ENCODE results near the gene LIPC.

LIPC gene

DNA sequence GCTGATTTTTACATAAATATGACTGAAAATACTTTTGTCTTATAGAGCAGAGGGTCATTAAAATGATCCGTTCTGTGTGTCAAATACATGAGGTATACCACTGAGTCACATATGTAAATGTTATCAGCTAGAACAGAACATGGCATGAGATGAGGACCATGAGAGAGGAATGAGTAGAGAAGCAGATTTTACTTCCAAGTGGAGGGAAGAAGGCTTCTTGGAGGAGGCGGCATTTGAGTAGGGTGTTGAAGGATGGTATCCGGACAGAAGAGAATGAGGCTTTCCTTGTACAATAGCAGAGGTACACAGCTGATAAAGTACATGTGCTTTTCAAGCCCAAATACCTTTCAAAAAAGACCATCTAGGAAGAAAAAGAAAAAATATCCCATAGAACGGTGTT lies 4.8 kb downstream of the LIPC start:
- DNase-seq (ENCODE audit: low spot score): no peak

DNA sequence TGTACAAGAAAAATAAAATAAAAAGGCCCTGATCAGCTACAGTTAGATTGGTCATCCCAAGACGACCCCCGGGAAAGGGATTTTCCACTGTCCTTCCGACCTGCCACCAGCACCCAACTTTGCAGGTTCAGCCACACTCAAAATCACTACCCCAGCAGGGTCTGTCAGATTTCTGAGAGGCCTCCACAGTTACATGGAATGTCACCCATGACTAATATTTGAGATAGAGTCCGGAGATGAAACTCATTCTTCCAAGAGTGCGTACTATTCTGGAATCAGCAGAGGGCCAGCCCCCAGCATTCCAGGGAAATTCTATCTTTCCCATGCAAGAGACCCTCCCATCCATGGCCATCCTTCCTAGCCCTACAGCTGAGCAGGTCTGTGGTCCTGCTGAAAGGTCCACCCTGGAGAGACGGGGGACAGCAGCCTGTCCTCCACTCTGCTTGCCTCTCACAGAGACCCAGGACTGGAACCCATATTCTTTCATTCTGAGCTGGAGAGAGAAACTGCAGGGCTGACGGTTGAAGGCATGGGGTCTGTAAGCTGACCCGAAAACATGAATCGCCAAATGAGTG lies 5.8 kb downstream of the LIPC start:
- DNase-seq (ENCODE audit: low spot score): no peak

DNA sequence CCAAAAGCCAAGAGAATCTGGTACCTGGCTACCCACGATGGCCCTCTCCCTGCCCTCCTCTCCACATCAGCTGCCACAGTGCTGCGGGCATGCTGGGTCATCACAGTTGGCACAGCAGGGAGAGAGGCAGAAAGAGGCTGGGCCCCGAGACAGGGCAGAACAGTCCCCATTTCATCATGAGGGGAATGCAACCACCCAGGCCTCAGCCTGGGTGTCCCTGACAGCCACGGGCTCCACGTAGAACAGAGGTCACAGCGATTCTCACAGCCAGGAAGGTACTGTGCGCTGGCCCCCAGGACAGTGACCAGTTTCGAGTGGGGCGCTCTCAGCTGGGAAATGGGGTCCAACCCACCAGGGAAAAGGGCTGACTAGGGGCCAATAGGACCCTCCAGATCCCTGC lies 6.3 kb downstream of the LIPC start:
- no peak for DNase-seq (ENCODE audit: low spot score)

DNA sequence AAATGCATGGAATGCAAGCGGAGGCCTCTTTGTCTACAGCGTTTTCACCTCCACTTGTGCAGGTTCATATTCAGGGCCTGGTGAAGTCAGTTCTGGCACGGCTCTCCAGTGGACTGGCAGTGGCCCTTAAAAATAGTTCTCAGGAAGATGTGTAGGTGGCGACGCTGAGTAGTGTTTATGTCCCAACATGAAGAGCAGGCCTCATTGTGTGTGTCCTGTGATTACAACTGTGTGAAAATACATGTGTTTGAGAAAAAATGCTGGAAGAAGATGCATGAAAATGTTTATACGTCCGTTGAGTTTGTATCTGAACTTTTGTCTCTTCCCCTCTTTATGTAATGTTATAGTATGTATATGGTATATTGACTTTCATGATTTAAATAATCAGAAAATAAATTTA lies 7.2 kb downstream of the LIPC start:
- DNase-seq (ENCODE audit: low spot score): no peak

DNA sequence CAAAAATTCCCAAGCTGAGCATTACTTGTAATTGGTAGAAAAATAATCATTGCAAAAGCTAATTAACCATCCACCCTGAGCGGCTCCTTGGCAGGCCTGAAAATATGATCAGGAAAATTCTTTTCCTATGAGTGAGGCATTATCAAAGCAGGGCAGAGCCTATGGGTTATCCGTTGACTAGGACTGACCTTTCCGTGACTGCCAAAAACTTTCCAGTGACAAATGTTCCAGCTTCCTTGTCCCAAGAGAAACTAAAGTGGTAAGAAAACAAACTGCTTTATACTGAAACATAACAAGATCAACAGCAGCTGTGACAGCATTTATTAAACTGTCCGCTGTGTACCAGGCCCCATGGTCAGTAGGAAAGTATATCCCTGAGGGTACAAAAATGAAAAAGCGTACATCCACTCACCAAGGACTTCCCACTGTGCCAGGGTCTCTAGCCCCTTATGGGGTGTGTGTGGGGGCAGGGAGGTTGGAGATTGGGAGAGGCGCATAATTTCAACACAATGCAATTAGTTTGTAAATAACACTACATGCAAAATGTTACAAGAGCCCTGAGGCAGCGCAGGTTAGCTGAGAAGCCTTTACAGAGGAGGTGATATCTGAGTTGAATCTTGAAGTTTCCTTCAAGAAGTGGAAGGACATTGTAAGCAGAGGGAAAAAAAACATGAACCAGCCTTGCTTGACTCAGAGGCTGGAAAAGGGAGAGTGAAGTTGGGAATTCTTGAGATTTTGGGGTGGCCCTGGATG lies 8.5 kb downstream of the LIPC start:
- DNase-seq (ENCODE audit: low spot score): peak; percentile 74

DNA sequence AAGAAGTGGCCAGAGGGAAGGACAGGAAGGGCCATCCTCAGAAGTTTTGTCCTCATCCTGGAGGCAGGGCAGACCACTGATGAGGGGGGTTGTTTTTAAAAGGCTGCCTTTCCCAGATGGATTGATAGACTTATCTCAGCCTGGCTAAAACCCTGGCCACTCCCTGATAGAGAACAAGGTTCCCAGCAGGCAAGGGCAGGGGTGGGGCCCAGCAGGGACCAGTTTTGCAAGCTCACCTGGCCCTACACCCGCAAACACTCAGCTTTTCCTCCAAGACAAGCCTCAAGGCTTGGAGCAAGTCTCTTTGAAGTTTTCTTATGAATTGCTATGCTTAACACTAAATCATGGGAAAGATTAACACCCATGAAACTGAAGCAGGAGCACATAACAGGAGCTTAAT lies 9.1 kb downstream of the LIPC start:
- DNase-seq (ENCODE audit: low spot score): no peak

DNA sequence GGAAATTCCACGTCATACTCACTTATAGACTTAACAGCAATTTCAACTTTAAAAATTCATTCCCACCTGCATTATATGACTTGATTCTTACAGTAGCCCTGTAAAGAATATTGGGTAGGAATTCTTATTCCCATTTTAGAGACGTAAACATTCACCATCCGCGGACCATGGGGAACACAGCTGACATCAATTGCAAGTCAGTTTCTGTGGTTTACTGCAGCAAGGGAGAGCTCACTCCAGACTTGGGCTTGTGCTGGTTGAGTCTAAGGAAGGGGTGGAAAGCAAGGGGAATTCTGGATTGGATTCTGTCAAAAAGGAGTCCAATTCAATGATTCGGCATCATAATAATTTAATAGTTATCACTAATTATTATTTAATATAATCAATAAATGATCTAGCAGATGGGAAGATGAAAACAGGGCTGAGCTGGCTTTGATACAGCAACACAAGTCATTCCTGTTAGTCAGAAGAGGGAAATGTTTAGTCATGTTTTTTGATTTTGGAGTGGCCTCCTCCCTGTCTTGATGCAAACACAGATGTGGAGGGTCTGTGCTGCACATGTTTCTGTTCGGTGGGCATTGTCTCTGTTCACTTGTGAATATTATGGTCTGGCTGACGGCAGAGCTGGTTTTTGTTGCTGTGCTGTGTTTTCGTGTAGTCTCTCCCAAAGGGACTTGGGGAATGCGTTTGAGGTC lies 9.7 kb downstream of the LIPC start:
- peak; percentile 65 for DNase-seq (ENCODE audit: low spot score)

DNA sequence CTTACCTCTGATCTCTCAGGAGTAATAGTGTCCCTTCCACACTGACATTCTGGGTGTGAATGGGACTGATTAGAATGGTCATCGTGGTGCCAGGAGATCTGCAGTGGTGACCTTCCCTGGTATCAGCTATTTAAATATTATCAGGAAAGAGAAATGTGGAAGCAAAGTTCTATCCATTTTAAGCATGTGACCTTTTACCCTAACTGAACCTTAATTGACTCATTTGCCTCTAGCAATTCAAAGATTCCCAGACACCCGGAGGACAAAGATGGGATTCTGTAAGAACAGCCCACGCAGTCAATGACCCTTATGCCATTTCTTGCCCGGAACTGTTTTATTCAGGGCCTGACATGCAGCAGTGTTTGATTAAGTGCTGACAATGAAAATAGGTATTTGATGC lies 10.3 kb downstream of the LIPC start:
- no peak for DNase-seq (ENCODE audit: low spot score)

DNA sequence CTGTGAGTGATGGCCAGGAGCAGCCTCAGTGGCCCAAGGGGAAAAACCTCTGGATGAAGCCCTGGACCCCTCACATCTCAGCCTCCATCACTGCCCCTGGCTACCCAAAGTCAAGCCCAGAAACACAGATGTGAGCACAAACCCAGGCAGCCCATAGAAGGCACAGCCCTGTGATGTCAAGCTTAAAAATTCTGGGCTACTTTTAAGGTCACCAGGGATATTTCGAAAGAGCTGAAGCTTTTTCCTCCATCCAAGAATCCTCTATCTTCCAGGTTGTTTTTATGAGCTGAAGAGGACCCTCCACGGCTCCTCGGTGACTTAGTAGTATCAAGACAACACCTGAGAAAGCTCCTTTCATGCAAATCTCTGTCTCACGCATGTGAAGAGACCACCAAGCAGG lies 11.5 kb downstream of the LIPC start:
- no peak for DNase-seq (ENCODE audit: low spot score)

DNA sequence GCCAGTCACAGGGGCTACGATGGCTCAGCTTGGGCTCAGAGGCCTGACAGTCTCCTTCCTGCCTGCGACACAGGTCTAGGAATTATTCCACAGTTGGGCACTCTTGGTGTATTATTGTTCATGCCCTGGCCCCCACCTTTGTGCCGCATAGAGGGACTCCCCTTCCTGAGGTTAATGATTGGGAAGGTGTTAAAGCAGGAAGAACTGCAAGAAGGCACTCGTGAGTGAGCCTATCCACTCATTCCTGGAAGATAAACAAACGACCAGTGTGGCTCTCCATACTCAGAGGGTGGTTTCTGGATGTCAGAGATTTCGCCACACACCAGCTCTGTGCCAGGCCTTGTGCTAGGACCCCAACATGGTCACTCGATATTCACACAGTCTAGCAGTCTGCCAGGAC lies 12.3 kb downstream of the LIPC start:
- DNase-seq (ENCODE audit: low spot score): no peak

DNA sequence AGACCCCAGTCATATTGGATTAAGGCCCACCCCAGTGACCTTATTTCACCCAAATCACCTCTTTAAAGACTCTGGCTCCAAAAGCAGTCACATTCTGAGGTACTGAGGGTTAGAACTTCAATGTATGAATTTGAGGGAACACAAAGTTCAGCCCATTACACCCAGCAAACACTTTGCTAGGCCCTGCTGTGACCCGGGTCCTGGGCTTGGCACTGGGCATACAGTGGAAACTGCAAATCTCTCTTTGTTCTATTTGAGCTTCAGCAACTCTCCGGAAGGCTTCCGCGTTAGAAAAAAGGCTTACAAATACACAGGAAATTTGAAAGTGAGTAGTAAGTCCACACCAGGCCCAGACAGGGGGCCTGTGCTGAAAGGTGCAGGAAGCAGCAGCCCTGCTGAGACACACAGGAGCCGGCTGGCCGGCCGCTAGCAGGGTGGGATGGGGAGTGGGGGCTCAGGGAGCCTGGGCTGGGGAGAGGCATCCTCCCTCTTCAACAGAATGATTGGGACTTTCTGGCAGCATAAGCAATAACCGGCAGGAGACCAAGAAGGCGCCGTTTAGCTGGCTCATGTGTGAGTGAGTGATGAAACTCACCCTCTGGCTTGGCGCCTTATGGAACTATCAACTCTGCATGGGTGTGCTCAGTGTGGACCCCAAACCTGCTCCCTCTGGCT lies 13.0 kb downstream of the LIPC start:
- DNase-seq (ENCODE audit: low spot score): peak; percentile 59

DNA sequence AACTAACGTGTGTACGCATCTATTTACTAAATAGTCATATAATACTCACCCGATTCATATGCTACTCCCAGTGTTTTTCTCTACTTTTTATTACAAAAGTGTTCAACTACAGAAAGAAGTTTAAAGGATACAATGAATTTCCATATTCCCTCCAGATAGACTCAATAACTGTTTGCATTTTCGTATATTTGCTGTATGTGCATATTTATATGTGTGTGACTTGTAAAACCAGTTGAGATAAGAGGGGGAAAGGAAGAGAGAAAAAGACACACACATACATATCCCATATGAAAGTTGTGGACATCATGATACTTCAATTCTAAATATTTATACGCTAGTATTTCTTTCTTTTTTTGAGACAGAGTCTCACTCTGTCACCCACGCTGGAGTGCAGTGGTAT lies 14.1 kb downstream of the LIPC start:
- no peak for DNase-seq (ENCODE audit: low spot score)

DNA sequence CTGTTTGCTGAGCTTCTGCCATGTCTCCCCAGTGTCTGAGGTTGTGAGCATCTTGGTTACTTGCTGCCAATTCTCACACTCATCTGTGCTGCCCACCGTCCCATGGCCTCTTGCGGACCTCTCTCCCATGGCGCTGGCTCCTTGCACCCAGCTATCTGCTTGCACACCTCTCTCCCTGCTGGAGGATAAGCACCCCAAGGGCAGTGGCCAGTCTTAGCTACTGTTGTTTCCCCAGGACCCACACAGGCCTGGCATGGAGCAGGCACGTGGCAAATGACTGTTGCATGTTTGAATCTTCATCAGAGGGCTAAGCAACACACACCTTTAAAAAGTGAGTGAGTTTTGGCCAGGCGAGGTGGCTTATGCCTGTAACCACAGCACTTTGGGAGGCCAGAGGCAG lies 14.7 kb downstream of the LIPC start:
- DNase-seq (ENCODE audit: low spot score): no peak

DNA sequence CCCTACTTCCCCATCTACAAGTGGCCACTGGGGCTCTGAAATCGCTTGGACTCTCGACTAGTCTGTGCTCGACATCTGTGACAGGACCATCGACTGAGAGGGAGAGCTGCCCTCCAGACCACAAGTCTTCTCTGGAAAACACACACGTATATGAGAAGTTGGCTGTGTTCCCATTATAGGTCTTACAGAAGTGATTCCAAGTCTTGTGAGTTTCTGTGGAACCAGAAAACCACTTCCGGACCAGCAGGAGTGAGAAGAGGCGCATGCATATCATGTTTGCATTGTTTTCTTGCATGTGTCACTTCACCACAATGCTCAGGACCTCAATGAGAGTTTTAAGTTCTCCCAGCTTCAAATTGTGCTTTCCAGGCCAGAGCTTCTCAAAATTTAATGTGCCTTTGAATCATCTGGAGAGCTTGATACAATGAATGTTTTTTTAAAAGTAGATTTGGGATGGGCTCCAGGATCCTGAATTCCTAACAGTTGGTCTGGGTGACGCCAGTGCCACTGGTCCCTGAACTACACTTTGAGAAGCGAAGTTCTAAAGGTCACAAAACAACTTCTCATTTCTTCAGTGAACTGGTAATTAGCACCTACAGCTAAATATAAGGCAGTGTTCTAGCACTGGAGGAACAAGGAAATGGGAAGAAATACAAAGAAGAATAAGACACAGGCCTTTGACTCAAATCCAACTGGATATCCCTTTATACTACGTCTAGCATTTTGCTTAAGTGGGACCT lies 15.7 kb downstream of the LIPC start:
- no peak for DNase-seq (ENCODE audit: low spot score)

DNA sequence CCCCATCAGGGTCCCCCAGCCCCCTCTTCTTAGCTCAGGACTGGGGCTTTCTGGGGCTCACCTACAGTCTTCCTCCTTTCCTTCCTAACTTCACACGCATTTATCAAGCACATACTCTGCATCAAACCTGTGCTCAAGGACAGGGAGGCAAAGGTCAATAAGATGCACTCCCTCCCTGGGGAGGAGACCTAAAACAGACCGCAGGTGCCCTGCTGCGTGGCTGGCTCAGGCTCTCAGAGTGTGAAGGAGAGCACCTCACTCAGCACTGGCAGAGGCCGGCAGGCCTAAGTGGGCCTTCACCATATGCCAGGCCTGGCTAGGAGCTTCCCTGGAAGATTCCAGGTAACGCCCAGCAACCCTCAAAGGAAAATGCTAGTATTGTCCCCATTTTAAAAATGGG lies 16.5 kb downstream of the LIPC start:
- no peak for DNase-seq (ENCODE audit: low spot score)

DNA sequence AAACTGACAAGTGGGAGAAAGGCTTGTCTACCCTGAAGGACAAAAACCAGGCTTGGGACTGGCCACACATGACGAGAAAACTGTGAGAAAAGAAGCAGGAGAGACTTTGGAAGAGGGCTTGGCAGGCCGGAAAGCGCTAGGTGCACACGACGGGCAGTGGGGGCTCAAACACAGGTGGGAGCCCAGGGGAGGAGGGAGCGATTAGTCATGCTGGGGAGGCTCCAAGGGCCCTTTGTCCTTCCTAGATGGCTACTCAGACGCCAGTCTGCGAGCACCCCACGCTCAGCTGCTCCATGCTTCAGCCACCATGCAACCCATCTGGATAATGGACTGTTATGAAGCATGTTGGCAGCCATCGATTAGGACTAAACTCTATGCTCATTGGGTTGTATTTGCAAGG lies 17.1 kb downstream of the LIPC start:
- DNase-seq (ENCODE audit: low spot score): no peak

DNA sequence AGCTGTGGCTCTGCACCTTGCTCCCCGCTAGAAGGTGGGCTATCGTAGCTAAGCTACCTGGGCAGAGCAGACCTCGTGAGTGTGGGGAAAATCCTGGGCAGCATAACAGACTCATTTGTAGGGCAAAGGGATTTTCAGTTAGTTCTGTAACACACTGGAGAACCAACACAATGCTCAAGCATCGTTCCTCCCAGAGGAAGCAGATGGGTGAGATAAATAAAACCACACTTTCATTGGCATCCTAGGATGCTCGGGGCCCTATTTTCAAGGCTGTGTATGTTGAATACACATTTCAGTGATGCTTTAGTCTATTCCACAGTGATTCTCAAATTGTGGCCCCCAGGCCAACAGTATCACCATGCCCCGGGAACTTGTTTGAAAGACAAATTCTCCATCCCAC lies 20.0 kb downstream of the LIPC start:
- no peak for DNase-seq (ENCODE audit: low spot score)

DNA sequence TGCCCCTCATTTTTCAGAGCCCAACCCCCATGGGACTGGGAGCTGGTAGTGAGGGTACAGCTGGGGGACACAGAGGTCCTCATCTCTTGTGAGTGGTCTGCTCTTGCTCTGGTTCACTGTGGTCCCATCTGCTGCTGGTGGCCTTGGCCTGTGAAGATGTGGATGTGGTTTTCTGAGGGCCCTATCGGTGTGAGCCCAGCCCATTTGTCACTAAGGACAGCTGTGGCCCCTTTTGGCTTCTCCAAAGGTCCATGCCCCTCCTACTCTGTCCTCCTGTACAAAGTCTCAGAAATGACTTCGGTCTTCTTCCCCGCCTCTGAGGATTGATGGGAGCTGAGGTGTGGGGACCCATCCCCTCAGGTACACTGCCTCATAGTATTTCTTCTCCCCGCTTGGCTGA lies 21.0 kb downstream of the LIPC start:
- no peak for DNase-seq (ENCODE audit: low spot score)

DNA sequence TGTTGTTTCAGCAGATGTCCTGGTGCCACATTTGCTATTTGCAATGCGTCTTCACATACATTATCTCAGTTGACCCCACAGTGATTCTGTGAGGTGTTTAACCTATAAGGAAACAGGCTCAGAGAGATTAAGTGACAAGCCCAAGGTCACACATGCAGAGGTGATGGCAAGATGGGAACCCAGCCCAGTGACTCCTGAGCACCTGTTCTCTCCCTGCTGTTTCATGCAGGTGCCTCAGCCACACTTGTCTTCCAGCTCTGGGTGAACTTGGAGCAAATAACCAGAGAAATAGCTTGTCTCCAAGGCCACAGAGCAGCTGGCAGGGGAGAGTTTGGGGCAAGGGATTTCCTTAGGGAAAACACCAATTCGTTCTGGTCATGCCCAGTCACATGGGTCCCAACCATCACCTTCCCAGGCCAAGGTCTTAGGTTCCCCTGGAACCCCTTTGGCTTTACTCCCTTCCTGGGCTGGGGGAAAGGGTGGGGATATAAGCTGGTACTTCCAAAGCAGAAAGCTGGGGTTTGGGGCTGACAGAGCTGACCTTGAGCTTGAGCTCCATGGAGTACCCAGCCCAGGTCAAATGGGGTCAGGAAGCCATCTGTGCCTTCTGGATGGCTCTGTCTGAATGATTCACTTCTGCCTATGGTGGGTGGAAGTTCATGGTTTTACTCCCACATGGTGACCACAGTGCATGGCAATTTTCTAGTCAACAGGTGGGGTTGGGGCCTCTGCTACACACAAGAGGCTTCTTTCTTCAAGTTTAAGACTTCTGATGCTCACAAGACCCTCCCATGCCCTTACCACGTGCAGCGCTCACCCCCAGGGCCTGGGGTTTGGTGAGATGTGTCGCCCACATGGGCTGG lies 22.4 kb downstream of the LIPC start:
- no peak for DNase-seq (ENCODE audit: low spot score)

DNA sequence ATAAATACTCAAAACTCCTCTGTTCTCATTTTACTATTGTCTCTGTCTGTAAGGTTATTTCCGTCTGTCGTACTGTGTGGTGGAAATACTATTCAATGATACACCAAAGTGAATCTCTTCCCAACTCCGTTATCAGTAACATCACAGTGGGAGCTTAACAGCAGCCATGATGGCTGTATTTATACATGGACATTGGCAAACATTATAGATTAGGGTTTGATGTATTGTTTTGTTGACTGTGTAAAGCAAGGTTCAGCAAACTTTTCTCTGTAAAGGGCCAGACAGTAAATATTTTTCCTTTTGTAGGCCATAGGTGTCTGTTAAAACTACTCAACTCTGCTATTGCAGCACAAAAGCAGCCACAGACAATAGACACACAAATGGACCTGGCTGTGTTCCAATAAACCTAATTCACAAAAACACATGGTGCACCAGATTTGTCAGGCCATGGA lies 23.2 kb downstream of the LIPC start:
- no peak for DNase-seq (ENCODE audit: low spot score)

DNA sequence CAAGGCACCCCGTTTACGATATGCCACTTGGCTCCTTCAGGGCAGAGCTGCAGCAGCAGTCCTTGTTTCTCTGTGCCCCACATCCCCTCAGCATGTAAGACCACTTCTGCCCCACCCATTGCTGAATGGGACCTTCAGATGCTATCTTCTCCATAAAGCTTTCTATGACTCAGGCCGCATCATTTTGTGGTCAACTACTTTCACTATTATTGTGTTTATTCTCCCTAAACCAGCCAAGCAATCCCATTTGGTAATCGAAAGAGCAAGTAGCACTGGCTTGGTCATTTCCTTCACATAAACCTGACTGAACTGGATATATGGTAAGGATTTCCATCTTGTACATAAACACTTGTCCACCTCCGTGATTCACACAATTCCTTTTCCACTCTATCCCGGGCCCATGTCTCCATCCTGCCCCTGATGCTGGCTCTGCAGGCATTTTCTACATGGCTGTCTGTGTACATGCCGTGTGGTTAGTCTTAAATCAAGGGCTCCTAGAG lies 25.7 kb downstream of the LIPC start:
- peak; percentile 91 for DNase-seq (ENCODE audit: low spot score)

All from kidney capillary endothelial cell (primary cell).